ENCODE measurements around the gene LRRC8B. TPM values are rescaled to one million over a fixed set of nuclear protein-coding genes. Genes with fewer than 3 reads are reported as not detected.

LRRC8B gene
- total and polyA plus RNA-seq, 2 of the 13 experiments (the other 11 are each of a cell fraction or from before 2014, with no cell fraction given): 4.9 to 7.6 TPM

GRCh38 chr1:89524369-89525168, at the start of gene LRRC8B (continued):
- peak; percentile 58; the same call in 1 of the 2 replicates for TF ChIP-seq MEIS2 (CRISPR knock-in tag; IDR thresholded peaks at IDR 0.05)
- no peak for TF ChIP-seq CBX2 (IDR thresholded peaks at IDR 0.05; ENCODE audit: low read depth, low read length)
- no peak for TF ChIP-seq CBX2 (CRISPR knock-in tag; IDR thresholded peaks at IDR 0.05; ENCODE audit: low read depth)
- TF ChIP-seq PHF8 (CRISPR knock-in tag; IDR thresholded peaks at IDR 0.05): peak; percentile 73
- no peak for TF ChIP-seq SETDB1 (CRISPR knock-in tag; IDR thresholded peaks at IDR 0.05; ENCODE audit: borderline replicate concordance)
- TF ChIP-seq ATF5 (CRISPR knock-in tag; IDR thresholded peaks at IDR 0.05; ENCODE audit: low read depth): no peak
- no peak for TF ChIP-seq SRSF9 (IDR thresholded peaks at IDR 0.05; ENCODE audit: borderline replicate concordance, insufficient read depth, low read depth, low read length, poor library complexity, severe bottlenecking)
- TF ChIP-seq NR2F2 (IDR thresholded peaks at IDR 0.05; ENCODE audit: borderline replicate concordance, low read depth): no peak
- no peak for TF ChIP-seq NR3C1 (CRISPR knock-in tag; IDR thresholded peaks at IDR 0.05)
- TF ChIP-seq TSC22D2 (CRISPR knock-in tag; IDR thresholded peaks at IDR 0.05; ENCODE audit: borderline replicate concordance): no peak
- TF ChIP-seq ZNF83 (CRISPR knock-in tag; IDR thresholded peaks at IDR 0.05; ENCODE audit: borderline replicate concordance): no peak
- TF ChIP-seq RAD51 (IDR thresholded peaks at IDR 0.05; ENCODE audit: borderline replicate concordance): no peak
- no peak for TF ChIP-seq SMC3 (IDR thresholded peaks at IDR 0.05; ENCODE audit: low read length)
- TF ChIP-seq ZSCAN22 (CRISPR knock-in tag; IDR thresholded peaks at IDR 0.05): peak; percentile 21; the same call in 1 of the 2 replicates
- no peak for TF ChIP-seq ZNF362 (CRISPR knock-in tag; IDR thresholded peaks at IDR 0.05; ENCODE audit: borderline replicate concordance)
- no peak for TF ChIP-seq ATAD3A (CRISPR knock-in tag; IDR thresholded peaks at IDR 0.05)
- no peak for TF ChIP-seq HOXA9 (CRISPR knock-in tag; IDR thresholded peaks at IDR 0.05; ENCODE audit: borderline replicate concordance)
- no peak for TF ChIP-seq ZNF512 (CRISPR knock-in tag; IDR thresholded peaks at IDR 0.05)
- TF ChIP-seq THYN1 (CRISPR knock-in tag; IDR thresholded peaks at IDR 0.05; ENCODE audit: borderline replicate concordance, low read depth): no peak
- TF ChIP-seq ZBTB7B (CRISPR knock-in tag; IDR thresholded peaks at IDR 0.05): peak; percentile 76; the same call in 1 of the 2 replicates
- TF ChIP-seq MBD4 (IDR thresholded peaks at IDR 0.05; ENCODE audit: borderline replicate concordance, low read length): no peak
- peak; percentile 85 for TF ChIP-seq MXD3 (CRISPR knock-in tag; IDR thresholded peaks at IDR 0.05)
- no peak for TF ChIP-seq MATR3 (CRISPR knock-in tag; IDR thresholded peaks at IDR 0.05)
- no peak for TF ChIP-seq ZSCAN12 (CRISPR knock-in tag; IDR thresholded peaks at IDR 0.05)
- TF ChIP-seq DR1 (CRISPR knock-in tag; IDR thresholded peaks at IDR 0.05): peak; percentile 28; the same call in 1 of the 2 replicates
- no peak for TF ChIP-seq SIX1 (CRISPR knock-in tag; IDR thresholded peaks at IDR 0.05; ENCODE audit: borderline replicate concordance)
- no peak for TF ChIP-seq ZNF615 (CRISPR knock-in tag; IDR thresholded peaks at IDR 0.05; ENCODE audit: borderline replicate concordance)
- TF ChIP-seq ATF7-NPFF (CRISPR knock-in tag; IDR thresholded peaks at IDR 0.05; ENCODE audit: low read depth): 0 out of 2 replicates have a peak, but pooled peaks have one; percentile 39
